Endodermal cell (in vitro differentiated cells): ENCODE results near the gene SHROOM4. TPM values are rescaled to one million over a fixed set of nuclear protein-coding genes. Genes with fewer than 3 reads are reported as not detected.

Experiments used
- DNase-seq: peaks from one replicate; pipeline ENCODE4 v3.0.0-alpha.2; 2017
- H3K27ac ChIP-seq: 2 replicates; pipeline ENCODE4 v1.5.1; 2013; ENCODE audit warnings: mild to moderate bottlenecking, low read depth, low read length, moderate library complexity
- H3K27me3 ChIP-seq: 2 replicates; pipeline ENCODE4 v1.6.1; 2013; ENCODE audit warnings: mild to moderate bottlenecking, low read length, moderate library complexity; ENCODE audit not compliant: insufficient read depth, control insufficient read depth, poor library complexity, severe bottlenecking
- H3K36me3 ChIP-seq: 2 replicates; pipeline ENCODE4 v1.7.0; 2013; ENCODE audit warnings: mild to moderate bottlenecking, low read length, moderate library complexity; ENCODE audit not compliant: control insufficient read depth, insufficient read depth
- H3K4me1 ChIP-seq: one replicate; pipeline ENCODE4 v1.7.0; 2013; ENCODE audit warnings: low read length; ENCODE audit not compliant: control insufficient read depth, insufficient read depth
- H3K4me3 ChIP-seq: 2 replicates; pipeline ENCODE4 v1.5.1; 2013; ENCODE audit warnings: mild to moderate bottlenecking, low read length, moderate library complexity
- H3K9ac ChIP-seq: 2 replicates; pipeline ENCODE4 v1.6.1; 2013; ENCODE audit warnings: mild to moderate bottlenecking, low read length, moderate library complexity; ENCODE audit not compliant: poor library complexity, severe bottlenecking; ENCODE audit errors: extremely low read depth
- H3K9me3 ChIP-seq: 2 replicates; pipeline ENCODE4 v1.6.1; 2013; ENCODE audit warnings: mild to moderate bottlenecking, low read length, moderate library complexity; ENCODE audit not compliant: control insufficient read depth
- H3K27ac Mint-ChIP-seq: 2 replicates; pipeline ENCODE4 v1.8.0; 2020; ENCODE audit warnings: mixed read lengths
- H3K27me3 Mint-ChIP-seq: 2 replicates; pipeline ENCODE4 v1.8.0; 2021; ENCODE audit warnings: mild to moderate bottlenecking, mixed read lengths; ENCODE audit not compliant: insufficient read depth
- H3K36me3 Mint-ChIP-seq: 2 replicates; pipeline ENCODE4 v1.8.0; 2020; ENCODE audit warnings: low read depth, mixed read lengths
- H3K4me1 Mint-ChIP-seq: 2 replicates; pipeline ENCODE4 v1.8.0; 2020; ENCODE audit warnings: mixed read lengths
- H3K4me3 Mint-ChIP-seq: 2 replicates; pipeline ENCODE4 v1.8.0; 2020; ENCODE audit warnings: mild to moderate bottlenecking, moderate library complexity, mixed read lengths
- H3K9me3 Mint-ChIP-seq: 2 replicates; pipeline ENCODE4 v1.8.0; 2020; ENCODE audit warnings: mild to moderate bottlenecking, mixed read lengths
- WGBS, 2 experiments: methylation state at CpG; one replicate each; pipeline versions ENCODE4 v1.1.5 to v1.1.7; 2013; ENCODE audit warnings: missing lambda C conversion rate in 2 of 2, mixed read lengths in 1 of 2; ENCODE audit not compliant: insufficient coverage in 1 of 2, insufficient read length in 1 of 2; 5-methylcytosine and 5-hydroxymethylcytosine counted together
- total RNA-seq, 2 donors: library from RNA; stranded (reverse); fragmentation: NEBNext Ultra II Directional in 1 of 2; extraction: Animal tissue kit (Norgen Biotek cat#: 25700) in 1 of 2; gene quantifications; 2 replicates in 1 of 2; 3 replicates in 1 of 2; pipeline ENCODE4 v1.2.1, GENCODE V29; 2021
- TF ChIP-seq, protein P1 (sequence below): fragments of 200-600 bp; sonication (generic); conservative IDR thresholded peaks from 2 replicates; pipeline ENCODE4 v1.5.0; 2021; ENCODE audit warnings: antibody characterized with exemption, mild to moderate bottlenecking

SHROOM4 gene
- total RNA-seq, 2 donors from 2014 or later, result 17.7 to 20.5 TPM

DNA sequence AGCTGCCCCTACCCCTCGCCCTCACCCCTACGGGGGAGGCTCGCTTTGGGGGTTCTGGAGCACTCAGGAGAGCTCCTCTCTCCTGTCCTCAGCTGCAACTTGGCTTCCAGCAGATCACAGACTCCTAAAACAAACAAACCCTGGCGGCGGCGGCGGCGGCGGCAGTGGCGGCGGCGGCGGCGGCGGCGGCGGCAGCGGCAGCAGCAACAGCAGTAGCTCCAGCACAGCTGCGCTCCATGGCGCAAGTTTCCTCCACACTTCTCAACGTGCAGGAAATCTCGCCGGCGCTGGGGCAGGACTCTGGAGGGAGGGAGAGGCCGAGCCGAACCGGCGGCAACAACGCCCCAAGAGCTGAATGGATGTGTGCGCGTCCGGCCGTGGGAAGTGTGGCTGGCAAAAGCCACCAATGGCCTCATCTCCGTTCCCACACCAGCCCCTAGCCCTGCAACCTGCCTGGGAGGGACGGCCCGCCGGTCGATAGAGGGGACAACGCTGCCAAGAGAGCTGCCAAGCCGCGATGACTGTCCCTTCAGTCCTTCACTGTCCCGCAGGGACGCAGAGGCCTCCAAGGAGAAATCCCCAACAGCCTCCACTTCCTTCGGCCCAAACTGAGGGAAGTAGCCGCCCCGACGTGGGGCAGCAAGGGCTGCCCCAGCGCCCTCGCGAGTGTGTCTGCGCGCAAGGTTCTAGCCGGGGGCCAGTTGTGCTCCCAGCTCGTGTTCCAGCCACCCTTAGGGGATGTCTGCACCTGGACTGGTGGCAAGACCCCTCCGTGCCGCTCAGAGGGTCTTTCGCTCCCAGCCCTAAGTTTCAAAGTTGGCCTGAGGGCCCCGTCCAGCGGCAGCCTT is 775 bp downstream of the SHROOM4 start:
- H3K36me3 ChIP-seq, result peaks cover 7% of the 10 kb centered on the region
- H3K4me1 Mint-ChIP-seq, result peaks cover 21% of the 10 kb centered on the region
- H3K36me3 Mint-ChIP-seq, result peaks cover 14% of the 10 kb centered on the region
- peaks cover 52% of the 10 kb centered on the region for H3K9me3 Mint-ChIP-seq
- peak overlapping the region; percentile 87 for H3K4me3 ChIP-seq
- H3K27ac Mint-ChIP-seq, result peak overlapping the region; percentile 93
- no peaks in the 10 kb centered on the region for H3K4me1 ChIP-seq
- TF ChIP-seq, protein P1, sequence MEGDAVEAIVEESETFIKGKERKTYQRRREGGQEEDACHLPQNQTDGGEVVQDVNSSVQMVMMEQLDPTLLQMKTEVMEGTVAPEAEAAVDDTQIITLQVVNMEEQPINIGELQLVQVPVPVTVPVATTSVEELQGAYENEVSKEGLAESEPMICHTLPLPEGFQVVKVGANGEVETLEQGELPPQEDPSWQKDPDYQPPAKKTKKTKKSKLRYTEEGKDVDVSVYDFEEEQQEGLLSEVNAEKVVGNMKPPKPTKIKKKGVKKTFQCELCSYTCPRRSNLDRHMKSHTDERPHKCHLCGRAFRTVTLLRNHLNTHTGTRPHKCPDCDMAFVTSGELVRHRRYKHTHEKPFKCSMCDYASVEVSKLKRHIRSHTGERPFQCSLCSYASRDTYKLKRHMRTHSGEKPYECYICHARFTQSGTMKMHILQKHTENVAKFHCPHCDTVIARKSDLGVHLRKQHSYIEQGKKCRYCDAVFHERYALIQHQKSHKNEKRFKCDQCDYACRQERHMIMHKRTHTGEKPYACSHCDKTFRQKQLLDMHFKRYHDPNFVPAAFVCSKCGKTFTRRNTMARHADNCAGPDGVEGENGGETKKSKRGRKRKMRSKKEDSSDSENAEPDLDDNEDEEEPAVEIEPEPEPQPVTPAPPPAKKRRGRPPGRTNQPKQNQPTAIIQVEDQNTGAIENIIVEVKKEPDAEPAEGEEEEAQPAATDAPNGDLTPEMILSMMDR, result no peak
- WGBS, 2 experiments, result 1 to 3% methylated on average over 8 to 59 of the region's 59 CpGs
- no peak overlapping the region for H3K27ac ChIP-seq
- peak; percentile 82 for DNase-seq
- H3K27me3 ChIP-seq, result no peaks in the 10 kb centered on the region
- peak overlapping the region; percentile 72 for H3K4me3 Mint-ChIP-seq
- peak overlapping the region; percentile 60 for H3K9ac ChIP-seq
- H3K9me3 ChIP-seq, result no peaks in the 10 kb centered on the region
- no peaks in the 10 kb centered on the region for H3K27me3 Mint-ChIP-seq

DNA sequence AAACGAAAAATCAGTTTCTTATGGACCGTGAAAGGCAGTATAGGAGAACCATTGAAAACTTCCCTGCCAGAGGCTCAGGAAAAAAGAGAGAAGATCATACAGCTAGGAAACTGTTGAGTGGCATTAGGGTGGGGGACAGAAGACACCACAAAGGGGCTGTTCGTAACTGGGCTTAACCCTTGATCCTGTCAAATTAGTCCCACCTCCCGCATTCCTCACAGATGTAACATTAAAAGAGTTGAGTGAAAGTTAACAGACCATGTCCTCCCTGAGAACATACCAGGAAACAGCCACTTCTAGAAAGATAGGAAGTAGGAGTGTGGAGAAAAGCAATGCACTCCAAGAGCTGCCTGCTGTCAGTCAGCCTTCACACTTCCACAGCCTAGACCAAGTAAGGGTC is 8.7 kb downstream of the SHROOM4 start:
- H3K36me3 ChIP-seq, result peaks cover under 1% of the 10 kb centered on the region
- H3K9ac ChIP-seq, result no peak overlapping the region
- H3K27me3 Mint-ChIP-seq, result no peaks in the 10 kb centered on the region
- H3K4me1 ChIP-seq, result no peaks in the 10 kb centered on the region
- H3K9me3 ChIP-seq, result no peaks in the 10 kb centered on the region
- peaks cover 27% of the 10 kb centered on the region for H3K4me1 Mint-ChIP-seq
- 87% methylated on average over 4 of the region's 4 CpGs; no CpG with 5 or more reads in 1 of the 2 experiments for WGBS, 2 experiments
- H3K4me3 ChIP-seq, result no peak overlapping the region
- H3K36me3 Mint-ChIP-seq, result peaks cover 17% of the 10 kb centered on the region
- TF ChIP-seq, protein P1, result no peak
- H3K27me3 ChIP-seq, result no peaks in the 10 kb centered on the region
- H3K27ac ChIP-seq, result no peak overlapping the region
- peaks cover 34% of the 10 kb centered on the region for H3K9me3 Mint-ChIP-seq
- H3K4me3 Mint-ChIP-seq, result no peak overlapping the region
- no peak overlapping the region for H3K27ac Mint-ChIP-seq
- DNase-seq, result no peak

DNA sequence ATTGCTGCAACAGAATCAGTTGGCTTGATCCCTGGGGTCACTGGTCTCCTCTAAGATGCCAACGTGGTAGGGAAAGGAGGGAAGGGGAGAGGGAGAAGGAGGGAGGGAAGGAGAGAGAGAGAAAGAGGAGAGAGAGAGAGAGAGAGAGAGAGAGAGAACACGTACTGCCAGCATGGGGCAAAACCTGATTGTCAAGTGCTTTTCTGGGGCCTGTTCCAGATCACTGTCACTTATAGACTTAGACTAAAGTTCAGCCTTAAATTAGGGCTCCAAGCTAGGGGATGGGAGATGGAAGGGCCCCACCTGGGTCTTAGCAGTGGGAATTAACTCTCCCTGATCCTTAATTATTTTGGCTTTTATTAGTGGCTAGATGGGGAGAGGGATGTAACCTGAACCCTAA is 12.9 kb downstream of the SHROOM4 start:
- no peak for DNase-seq
- Histone ChIP-seq H3K27me3 (no peaks in the 10 kb centered on the region), H3K4me3 (no peak overlapping the region), H3K9ac (no peak overlapping the region), H3K9me3 (no peaks in the 10 kb centered on the region), H3K36me3 (no peaks in the 10 kb centered on the region), H3K4me1 (peaks cover 3% of the 10 kb centered on the region), H3K27ac (no peak overlapping the region)
- H3K9me3 Mint-ChIP-seq, result peaks cover 38% of the 10 kb centered on the region
- H3K27me3 Mint-ChIP-seq, result no peaks in the 10 kb centered on the region
- H3K36me3 Mint-ChIP-seq, result peaks cover 11% of the 10 kb centered on the region
- TF ChIP-seq, protein P1, result no peak
- H3K4me3 Mint-ChIP-seq, result no peak overlapping the region
- no peak overlapping the region for H3K27ac Mint-ChIP-seq
- 65% methylated on average over 2 of the region's 2 CpGs; no CpG with 5 or more reads in 1 of the 2 experiments for WGBS, 2 experiments
- H3K4me1 Mint-ChIP-seq, result peaks cover 56% of the 10 kb centered on the region
